HG03457 (cell line): ENCODE results near the gene SLC12A3.

Experiments
- ATAC-seq: cut with Tn5 transposase; IDR thresholded peaks from one replicate; pipeline ENCODE4 v1.9.1; 2021; ENCODE audit warnings: moderate number of reproducible peaks; ENCODE audit not compliant: unreplicated experiment

Gene SLC12A3

DNA sequence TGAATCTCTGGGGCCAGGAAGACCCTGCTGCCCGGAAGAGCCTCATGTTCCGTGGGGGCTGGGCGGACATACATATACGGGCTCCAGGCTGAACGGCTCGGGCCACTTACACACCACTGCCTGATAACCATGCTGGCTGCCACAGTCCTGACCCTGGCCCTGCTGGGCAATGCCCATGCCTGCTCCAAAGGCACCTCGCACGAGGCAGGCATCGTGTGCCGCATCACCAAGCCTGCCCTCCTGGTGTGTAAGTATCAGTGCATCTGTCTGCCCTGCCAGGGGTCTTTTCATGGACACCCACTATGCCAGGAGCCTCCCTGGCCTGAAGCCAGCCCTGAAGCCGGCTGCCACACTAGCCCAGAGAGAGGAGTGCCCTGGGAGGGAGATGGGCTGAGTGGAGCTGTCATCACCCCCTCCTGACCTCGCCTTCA lies 96.9 kb downstream of the SLC12A3 start, which contains the start of gene CETP:
CETP (plus strand) TSS at position 100 of the 431 bp plus-strand sequence; CDS start at position 130, 30 bp downstream.
- ATAC-seq: no peak

DNA sequence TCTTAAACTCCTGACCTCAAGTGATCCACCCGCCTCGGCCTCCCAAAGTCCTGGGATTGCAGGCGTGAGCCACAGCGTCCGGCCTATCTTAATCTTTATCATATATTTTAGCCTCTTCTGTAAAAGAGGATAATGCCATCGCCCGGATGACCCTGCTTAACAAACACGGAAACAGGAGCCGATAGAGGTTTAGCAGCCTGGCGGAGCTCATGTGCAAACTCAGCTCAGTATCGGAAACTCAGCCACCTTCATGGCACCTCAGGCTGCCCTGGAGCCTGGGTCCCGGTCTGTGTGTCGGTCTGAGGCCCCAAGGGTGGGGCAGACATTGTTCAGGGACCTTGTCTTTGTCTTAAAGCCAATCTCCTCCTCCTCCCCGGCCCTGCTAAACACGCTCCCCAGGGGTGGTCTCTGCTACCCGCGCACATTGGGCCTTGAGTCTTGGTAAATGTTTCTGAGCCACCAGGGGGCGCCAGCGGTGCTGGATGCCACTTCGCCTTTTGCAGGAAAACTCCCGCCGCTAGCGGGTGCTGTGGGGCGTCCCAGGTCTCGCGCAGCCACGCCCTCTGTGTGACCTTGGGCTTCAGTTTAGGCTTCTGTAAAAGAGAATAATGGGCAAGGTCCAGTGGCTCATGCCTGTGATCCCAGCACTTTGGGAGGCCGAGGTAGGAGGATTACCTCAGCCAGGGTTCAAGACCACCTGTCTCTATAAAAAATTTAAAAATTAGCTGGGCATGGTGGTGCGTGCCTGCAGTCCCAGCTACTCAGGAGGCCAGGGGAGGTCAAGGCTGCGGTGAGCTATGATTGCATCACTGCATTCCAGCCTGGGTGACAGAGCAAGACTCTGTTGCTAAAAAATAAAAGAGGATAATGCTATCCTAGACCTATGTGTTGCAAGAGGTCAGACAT lies 99.5 kb downstream of the SLC12A3 start:
- ATAC-seq: no peak
